GM23338 (cell line): ENCODE data around the gene HTR7. TPM values are rescaled to one million over a fixed set of nuclear protein-coding genes. Genes with fewer than 3 reads are reported as not detected.

Experiments used
- ATAC-seq: fragments of 200-7000 bp; cut with Tn5 transposase; 3 replicates; pipeline ENCODE4 v1.9.1; 2020
- DNase-seq: peaks from one replicate; pipeline ENCODE4 v3.0.0-alpha.2; 2015; ENCODE audit warnings: low spot score
- H2AFZ ChIP-seq: fragments of 200-600 bp; sonication (generic); 2 replicates; pipeline ENCODE4 v1.8.0; 2016; ENCODE audit warnings: antibody characterized with exemption, mild to moderate bottlenecking, moderate library complexity
- H3F3A ChIP-seq: fragments of 200-600 bp; sonication (generic); replicated peaks from 2 replicates; pipeline ENCODE4 v1.8.0; 2017; ENCODE audit warnings: antibody characterized with exemption, mixed run types, low read depth
- H3K27ac ChIP-seq: fragments of 200-600 bp; sonication (generic); 2 replicates; pipeline ENCODE4 v1.6.1; 2016; ENCODE audit warnings: low read depth
- H3K27me3 ChIP-seq: fragments of 200-600 bp; sonication (generic); 2 replicates; pipeline ENCODE4 v1.8.0; 2016; ENCODE audit warnings: mild to moderate bottlenecking, mixed run types, moderate library complexity; ENCODE audit not compliant: insufficient read depth
- H3K36me3 ChIP-seq: fragments of 200-600 bp; sonication (generic); 2 replicates; pipeline ENCODE4 v1.8.0; 2016; ENCODE audit warnings: mild to moderate bottlenecking; ENCODE audit not compliant: insufficient read depth
- H3K4me1 ChIP-seq: fragments of 200-600 bp; sonication (generic); 2 replicates; pipeline ENCODE4 v1.8.0; 2016; ENCODE audit warnings: mild to moderate bottlenecking, moderate library complexity; ENCODE audit not compliant: insufficient read depth
- H3K4me2 ChIP-seq: fragments of 200-600 bp; sonication (generic); 2 replicates; pipeline ENCODE4 v1.7.1; 2017; ENCODE audit warnings: mixed run types
- H3K4me3 ChIP-seq: fragments of 200-600 bp; sonication (generic); 2 replicates; pipeline ENCODE4 v1.6.1; 2016; ENCODE audit warnings: mixed run types
- H3K79me2 ChIP-seq: fragments of 200-600 bp; sonication (generic); replicated peaks from 2 replicates; pipeline ENCODE4 v1.8.0; 2017; ENCODE audit warnings: mild to moderate bottlenecking; ENCODE audit not compliant: insufficient read depth
- H3K9me2 ChIP-seq: fragments of 200-600 bp; sonication (generic); 2 replicates; pipeline ENCODE4 v1.8.0; 2017; ENCODE audit not compliant: insufficient read depth
- H4K20me1 ChIP-seq: fragments of 200-600 bp; sonication (generic); replicated peaks from 2 replicates; pipeline ENCODE4 v1.8.0; 2017; ENCODE audit warnings: mild to moderate bottlenecking; ENCODE audit not compliant: insufficient read depth
- H3K27ac Mint-ChIP-seq: 2 replicates; pipeline ENCODE4 v1.8.0; 2020; ENCODE audit warnings: inconsistent platforms, mild to moderate bottlenecking, moderate library complexity, mixed read lengths
- H3K27me3 Mint-ChIP-seq: 3 replicates; pipeline ENCODE4 v1.8.0; 2022; ENCODE audit warnings: low read depth, mild to moderate bottlenecking, moderate library complexity, mixed read lengths, inconsistent platforms; ENCODE audit not compliant: insufficient read depth, poor library complexity
- H3K36me3 Mint-ChIP-seq: 3 replicates; pipeline ENCODE4 v1.8.0; 2021; ENCODE audit warnings: low read depth, mild to moderate bottlenecking, inconsistent platforms, moderate library complexity, mixed read lengths
- H3K4me1 Mint-ChIP-seq: 3 replicates; pipeline ENCODE4 v1.8.0; 2020; ENCODE audit warnings: mild to moderate bottlenecking, inconsistent platforms, mixed read lengths
- H3K4me3 Mint-ChIP-seq: 3 replicates; pipeline ENCODE4 v1.8.0; 2021; ENCODE audit warnings: moderate library complexity, mild to moderate bottlenecking, inconsistent platforms, mixed read lengths
- H3K9me3 Mint-ChIP-seq: 3 replicates; pipeline ENCODE4 v1.8.0; 2020; ENCODE audit warnings: moderate library complexity, mild to moderate bottlenecking, inconsistent platforms, mixed read lengths
- CTCF ChIP-seq, 2 experiments: fragments of 200-600 bp in 1 of 2; sonication (generic) in 1 of 2; conservative IDR thresholded peaks; 2 replicates each; pipeline versions ENCODE4 v1.5.1 to v1.6.1; 2016 to 2017; ENCODE audit warnings: antibody characterized with exemption in 2 of 2, low read depth in 2 of 2, mild to moderate bottlenecking in 2 of 2, moderate library complexity in 1 of 2
- ETS1 ChIP-seq: IDR thresholded peaks from 2 replicates; pipeline ENCODE4 v1.6.1; 2016; ENCODE audit warnings: antibody characterized with exemption
- EZH2phosphoT487 ChIP-seq: fragments of 200-600 bp; sonication (generic); IDR thresholded peaks from one replicate; pipeline ENCODE4 v1.8.1; 2018; ENCODE audit warnings: antibody characterized with exemption; ENCODE audit not compliant: unreplicated experiment
- JUNB ChIP-seq: IDR thresholded peaks from one replicate; pipeline ENCODE4 v1.6.1; 2016; ENCODE audit warnings: antibody characterized with exemption; ENCODE audit not compliant: unreplicated experiment
- NANOG ChIP-seq: IDR thresholded peaks from 2 replicates; pipeline ENCODE4 v1.6.1; 2016; ENCODE audit warnings: antibody characterized with exemption, borderline replicate concordance
- POLR2AphosphoS5 ChIP-seq: IDR thresholded peaks from 2 replicates; pipeline ENCODE4 v1.6.1; 2016; ENCODE audit warnings: antibody characterized with exemption, low read depth
- polyA plus RNA-seq: library from polyadenylated mRNA; unstranded; fragments of >200 nt; fragmentation: Nextera tagmentation; extraction: Ambion mirVana; gene quantifications from 2 replicates; pipeline ENCODE4 v1.2.1, GENCODE V29; 2016
- total RNA-seq: library from RNA; depleted of rRNA; stranded (reverse); fragments of >200 nt; shearing (Covaris generic); gene quantifications from 2 replicates; pipeline ENCODE4 v1.2.3, GENCODE V29; 2014
- TF ChIP-seq, protein P1 (sequence below): fragments of 250-450 bp; sonication (Bioruptor Pico); IDR thresholded peaks from 2 replicates; pipeline ENCODE4 v1.5.0; 2020; ENCODE audit warnings: mild to moderate bottlenecking, moderate library complexity

HTR7 gene
- total and polyA plus RNA-seq, 2 experiments from 2014 or later = 7.0 to 42.2 TPM

DNA sequence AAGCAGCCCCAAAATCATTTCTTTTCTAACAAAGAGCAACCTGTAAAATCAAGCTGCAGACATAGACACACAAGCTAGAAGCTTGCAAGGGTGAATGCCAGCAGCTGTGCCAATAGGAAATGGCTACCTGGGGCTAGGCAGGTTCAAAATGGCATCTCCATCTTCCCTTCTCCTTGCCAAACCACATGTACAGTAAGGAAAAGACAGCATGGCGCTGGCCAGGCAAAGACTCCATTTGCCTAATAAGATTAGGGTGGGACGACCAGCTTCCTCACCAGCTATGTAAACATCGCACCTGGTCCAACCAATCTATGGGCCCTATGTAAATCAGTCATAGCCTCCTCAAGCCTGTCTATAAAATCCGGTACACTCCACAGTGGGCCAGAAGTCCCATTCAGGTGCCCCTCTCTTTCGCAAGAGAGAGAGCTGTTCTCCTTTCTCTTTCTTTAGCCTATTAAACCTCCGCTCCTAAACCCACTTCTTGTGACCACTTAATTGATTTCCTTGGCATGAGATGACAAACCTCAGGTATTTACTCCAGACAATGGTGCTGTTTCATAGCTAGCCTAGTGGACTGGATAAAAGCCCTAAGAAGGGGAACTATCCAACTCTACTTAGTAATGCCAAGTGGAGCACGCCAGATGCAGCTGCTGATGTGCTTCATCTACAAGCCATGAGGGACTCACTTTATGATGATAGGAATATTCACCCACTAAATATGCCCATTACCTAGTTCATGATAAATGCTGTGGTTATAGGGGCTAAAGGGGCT is 44.1 kb downstream of the HTR7 start:
- TF ChIP-seq, protein P1, sequence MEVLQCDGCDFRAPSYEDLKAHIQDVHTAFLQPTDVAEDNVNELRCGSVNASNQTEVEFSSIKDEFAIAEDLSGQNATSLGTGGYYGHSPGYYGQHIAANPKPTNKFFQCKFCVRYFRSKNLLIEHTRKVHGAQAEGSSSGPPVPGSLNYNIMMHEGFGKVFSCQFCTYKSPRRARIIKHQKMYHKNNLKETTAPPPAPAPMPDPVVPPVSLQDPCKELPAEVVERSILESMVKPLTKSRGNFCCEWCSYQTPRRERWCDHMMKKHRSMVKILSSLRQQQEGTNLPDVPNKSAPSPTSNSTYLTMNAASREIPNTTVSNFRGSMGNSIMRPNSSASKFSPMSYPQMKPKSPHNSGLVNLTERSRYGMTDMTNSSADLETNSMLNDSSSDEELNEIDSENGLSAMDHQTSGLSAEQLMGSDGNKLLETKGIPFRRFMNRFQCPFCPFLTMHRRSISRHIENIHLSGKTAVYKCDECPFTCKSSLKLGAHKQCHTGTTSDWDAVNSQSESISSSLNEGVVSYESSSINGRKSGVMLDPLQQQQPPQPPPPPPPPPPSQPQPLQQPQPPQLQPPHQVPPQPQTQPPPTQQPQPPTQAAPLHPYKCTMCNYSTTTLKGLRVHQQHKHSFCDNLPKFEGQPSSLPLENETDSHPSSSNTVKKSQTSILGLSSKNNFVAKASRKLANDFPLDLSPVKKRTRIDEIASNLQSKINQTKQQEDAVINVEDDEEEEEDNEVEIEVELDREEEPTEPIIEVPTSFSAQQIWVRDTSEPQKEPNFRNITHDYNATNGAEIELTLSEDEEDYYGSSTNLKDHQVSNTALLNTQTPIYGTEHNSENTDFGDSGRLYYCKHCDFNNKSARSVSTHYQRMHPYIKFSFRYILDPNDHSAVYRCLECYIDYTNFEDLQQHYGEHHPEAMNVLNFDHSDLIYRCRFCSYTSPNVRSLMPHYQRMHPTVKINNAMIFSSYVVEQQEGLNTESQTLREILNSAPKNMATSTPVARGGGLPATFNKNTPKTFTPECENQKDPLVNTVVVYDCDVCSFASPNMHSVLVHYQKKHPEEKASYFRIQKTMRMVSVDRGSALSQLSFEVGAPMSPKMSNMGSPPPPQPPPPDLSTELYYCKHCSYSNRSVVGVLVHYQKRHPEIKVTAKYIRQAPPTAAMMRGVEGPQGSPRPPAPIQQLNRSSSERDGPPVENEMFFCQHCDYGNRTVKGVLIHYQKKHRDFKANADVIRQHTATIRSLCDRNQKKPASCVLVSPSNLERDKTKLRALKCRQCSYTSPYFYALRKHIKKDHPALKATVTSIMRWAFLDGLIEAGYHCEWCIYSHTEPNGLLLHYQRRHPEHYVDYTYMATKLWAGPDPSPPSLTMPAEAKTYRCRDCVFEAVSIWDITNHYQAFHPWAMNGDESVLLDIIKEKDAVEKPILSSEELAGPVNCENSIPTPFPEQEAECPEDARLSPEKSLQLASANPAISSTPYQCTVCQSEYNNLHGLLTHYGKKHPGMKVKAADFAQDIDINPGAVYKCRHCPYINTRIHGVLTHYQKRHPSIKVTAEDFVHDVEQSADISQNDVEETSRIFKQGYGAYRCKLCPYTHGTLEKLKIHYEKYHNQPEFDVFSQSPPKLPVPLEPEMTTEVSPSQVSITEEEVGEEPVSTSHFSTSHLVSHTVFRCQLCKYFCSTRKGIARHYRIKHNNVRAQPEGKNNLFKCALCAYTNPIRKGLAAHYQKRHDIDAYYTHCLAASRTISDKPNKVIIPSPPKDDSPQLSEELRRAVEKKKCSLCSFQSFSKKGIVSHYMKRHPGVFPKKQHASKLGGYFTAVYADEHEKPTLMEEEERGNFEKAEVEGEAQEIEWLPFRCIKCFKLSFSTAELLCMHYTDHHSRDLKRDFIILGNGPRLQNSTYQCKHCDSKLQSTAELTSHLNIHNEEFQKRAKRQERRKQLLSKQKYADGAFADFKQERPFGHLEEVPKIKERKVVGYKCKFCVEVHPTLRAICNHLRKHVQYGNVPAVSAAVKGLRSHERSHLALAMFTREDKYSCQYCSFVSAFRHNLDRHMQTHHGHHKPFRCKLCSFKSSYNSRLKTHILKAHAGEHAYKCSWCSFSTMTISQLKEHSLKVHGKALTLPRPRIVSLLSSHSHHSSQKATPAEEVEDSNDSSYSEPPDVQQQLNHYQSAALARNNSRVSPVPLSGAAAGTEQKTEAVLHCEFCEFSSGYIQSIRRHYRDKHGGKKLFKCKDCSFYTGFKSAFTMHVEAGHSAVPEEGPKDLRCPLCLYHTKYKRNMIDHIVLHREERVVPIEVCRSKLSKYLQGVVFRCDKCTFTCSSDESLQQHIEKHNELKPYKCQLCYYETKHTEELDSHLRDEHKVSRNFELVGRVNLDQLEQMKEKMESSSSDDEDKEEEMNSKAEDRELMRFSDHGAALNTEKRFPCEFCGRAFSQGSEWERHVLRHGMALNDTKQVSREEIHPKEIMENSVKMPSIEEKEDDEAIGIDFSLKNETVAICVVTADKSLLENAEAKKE (CRISPR knock-in tag) = no peak
- TF ChIP-seq CTCF (conservative IDR thresholded peaks at IDR 0.05; ENCODE audit: low read depth in 2 of 2) = no peak
- TF ChIP-seq ETS1 = no peak
- no peak for TF ChIP-seq JUNB
- no peak for TF ChIP-seq NANOG
- TF ChIP-seq POLR2AphosphoS5 = no peak
- TF ChIP-seq EZH2phosphoT487 = no peak
- H3K4me1 ChIP-seq = peaks cover 53% of the 10 kb centered on the region
- peak overlapping the region; percentile 68 for H3K4me2 ChIP-seq
- no peak overlapping the region for H2AFZ ChIP-seq
- H3K36me3 ChIP-seq = peaks cover 5% of the 10 kb centered on the region; the same call in 1 of the 2 replicates
- Mint-ChIP-seq H3K9me3 (peaks cover 31% of the 10 kb centered on the region), H3K36me3 (peaks cover 48% of the 10 kb centered on the region), H3K27ac (peak overlapping the region; percentile 98), H3K27me3 (peaks cover 7% of the 10 kb centered on the region), H3K4me1 (peaks cover 39% of the 10 kb centered on the region), H3K4me3 (no peak overlapping the region)
- no peaks in the 10 kb centered on the region for H3K27me3 ChIP-seq
- H3K27ac ChIP-seq = peak overlapping the region; percentile 100
- no peaks in the 10 kb centered on the region for H4K20me1 ChIP-seq
- H3K79me2 ChIP-seq = peaks cover 81% of the 10 kb centered on the region
- ATAC-seq (no peak), DNase-seq (peak; percentile 11)
- peaks cover 7% of the 10 kb centered on the region; the same call in 1 of the 2 replicates for H3K9me2 ChIP-seq
- H3F3A ChIP-seq = peaks cover 7% of the 10 kb centered on the region
- H3K4me3 ChIP-seq = no peak overlapping the region
